Endothelial cell of umbilical vein (primary cell): ENCODE results near the gene LIME1. TPM values are rescaled to one million over a fixed set of nuclear protein-coding genes. Genes with fewer than 3 reads are reported as not detected.

Source experiments
- BruUV-seq: library from RNA; stranded (reverse); fragments of 400-500 nt; replicated peaks from 2 replicates; lab custom pipeline; 2021; lab: Mats Ljungman, UMichigan
- CTCF ChIA-PET: fragments of 300-600, 350-600 bp; sonication (Branson Sonifier 250); formaldehyde crosslinking; loops from one replicate; lab custom pipeline; 2021; ENCODE audit warnings: antibody characterized with exemption, inconsistent platforms; lab: Charles Lee
- POLR2A ChIA-PET: fragments of 300-600, 350-600 bp; sonication (Branson Sonifier 250); formaldehyde crosslinking; loops from one replicate; lab custom pipeline; 2021; ENCODE audit warnings: antibody characterized with exemption, inconsistent platforms; lab: Charles Lee
- DNase-seq: peaks from one replicate; pipeline ENCODE4 v3.0.0-alpha.2; 2011; ENCODE audit warnings: low read depth, low spot score
- FAIRE-seq: peaks from 2 replicates; lab custom pipeline; 2011; peaks lifted over from hg19 to GRCh38; lab: Jason Lieb, UNC
- H2AFZ ChIP-seq: 2 replicates; pipeline ENCODE4 v1.6.0; 2012; ENCODE audit warnings: low read depth, low read length, control low read depth, inconsistent platforms
- H3K27ac ChIP-seq: 2 replicates; pipeline ENCODE4 v1.5.1; 2011; ENCODE audit warnings: low read depth, mild to moderate bottlenecking, control low read depth, low read length, moderate library complexity; ENCODE audit not compliant: insufficient read depth
- H3K27me3 ChIP-seq, 2 experiments: 2 replicates each; pipeline versions ENCODE4 v1.6.0 to v1.6.1; 2011; ENCODE audit warnings: low read length in 2 of 2, mixed read lengths in 1 of 2; ENCODE audit not compliant: control insufficient read depth in 2 of 2, insufficient read depth in 2 of 2
- H3K36me3 ChIP-seq, 2 experiments: 2 replicates in 1 of 2; 3 replicates in 1 of 2; pipeline ENCODE4 v1.5.1; 2011; ENCODE audit warnings: low read length in 2 of 2, mild to moderate bottlenecking in 1 of 2, moderate library complexity in 1 of 2; ENCODE audit not compliant: control insufficient read depth in 2 of 2, insufficient read depth in 2 of 2; ENCODE audit errors: extremely low read depth in 1 of 2
- H3K4me1 ChIP-seq: 3 replicates; pipeline ENCODE4 v1.5.1; 2011; ENCODE audit warnings: mild to moderate bottlenecking, low read length; ENCODE audit not compliant: control insufficient read depth, insufficient read depth; ENCODE audit errors: extremely low read depth
- H3K4me2 ChIP-seq: 2 replicates; pipeline ENCODE4 v1.6.1; 2011; ENCODE audit warnings: low read length, control low read depth, mixed read lengths; ENCODE audit not compliant: insufficient read depth
- H3K4me3 ChIP-seq, 3 experiments: fragments of 200-600 bp in 1 of 3; sonication (generic), shearing (Covaris generic) in 1 of 3; replicated peaks in 1 of 3; 2 replicates each; pipeline ENCODE4 v1.5.1; 2011 to 2016; ENCODE audit warnings: control low read depth in 3 of 3, low read length in 3 of 3, mild to moderate bottlenecking in 2 of 3, inconsistent platforms in 1 of 3, low read depth in 1 of 3, moderate library complexity in 1 of 3; ENCODE audit not compliant: insufficient read depth in 1 of 3
- H3K79me2 ChIP-seq: 2 replicates; pipeline ENCODE4 v1.6.0; 2012; ENCODE audit warnings: low read length, inconsistent platforms; ENCODE audit not compliant: control insufficient read depth, insufficient read depth
- H3K9ac ChIP-seq: replicated peaks from 2 replicates; pipeline ENCODE3; 2011; ENCODE audit warnings: low read length, control low read depth; ENCODE audit not compliant: insufficient read depth; ENCODE audit errors: extremely low read depth
- H3K9me1 ChIP-seq: replicated peaks from 3 replicates; pipeline ENCODE4 v1.6.0; 2011; ENCODE audit warnings: mild to moderate bottlenecking, low read length; ENCODE audit not compliant: control insufficient read depth, insufficient read depth; ENCODE audit errors: extremely low read depth
- H3K9me3 ChIP-seq: replicated peaks from 2 replicates; pipeline ENCODE4 v1.5.1; 2012; ENCODE audit warnings: low read length, inconsistent platforms; ENCODE audit not compliant: control insufficient read depth, insufficient read depth
- H4K20me1 ChIP-seq: replicated peaks from 2 replicates; pipeline ENCODE3; 2011; ENCODE audit warnings: mild to moderate bottlenecking, low read length; ENCODE audit not compliant: control insufficient read depth, insufficient read depth; ENCODE audit errors: extremely low read depth
- EZH2 ChIP-seq: IDR thresholded peaks from 2 replicates; pipeline ENCODE4 v1.6.1; 2012; ENCODE audit warnings: borderline replicate concordance, low read depth, mild to moderate bottlenecking, moderate library complexity, low read length, inconsistent platforms; ENCODE audit not compliant: severe bottlenecking
- FOS ChIP-seq: IDR thresholded peaks from 2 replicates; pipeline ENCODE4 v1.6.1; 2011; ENCODE audit warnings: mild to moderate bottlenecking, low read length, moderate library complexity, borderline replicate concordance; ENCODE audit not compliant: insufficient read depth
- GATA2 ChIP-seq: IDR thresholded peaks from 2 replicates; pipeline ENCODE4 v1.7.0; 2011; ENCODE audit warnings: low read depth, mild to moderate bottlenecking, moderate library complexity, mixed read lengths, low read length; ENCODE audit not compliant: insufficient read length, insufficient read depth
- JUN ChIP-seq: IDR thresholded peaks from 2 replicates; pipeline ENCODE4 v1.6.1; 2011; ENCODE audit warnings: borderline replicate concordance, low read depth; ENCODE audit not compliant: insufficient read length, insufficient read depth
- MYC ChIP-seq: IDR thresholded peaks from one replicate; pipeline ENCODE4 v1.6.1; 2011; ENCODE audit warnings: mild to moderate bottlenecking, low read depth, low read length
- POLR2A ChIP-seq: IDR thresholded peaks from 2 replicates; pipeline ENCODE4 v1.6.1; 2012; ENCODE audit warnings: low read depth, mild to moderate bottlenecking, control low read depth, low read length
- POLR2AphosphoS5 ChIP-seq: IDR thresholded peaks from 2 replicates; pipeline ENCODE4 v1.6.1; 2012; ENCODE audit warnings: low read depth, mild to moderate bottlenecking, control low read depth, low read length, moderate library complexity; ENCODE audit not compliant: insufficient read depth
- dilution Hi-C: fragments of 300-500 bp; cut with MboI; formaldehyde crosslinking; loops from one replicate; pipeline ENCODE4 v1.15.0; 2019; ENCODE audit warnings: low sequenced_read_pairs; ENCODE audit not compliant: extremely low pct_ligation_motif_present
- intact Hi-C: fragments of 100-400 bp; cut with micrococcal nuclease; formaldehyde crosslinking; loops from one replicate; pipeline ENCODE4 v1.10.0; 2022
- polyA plus RNA-seq, 4 experiments: library from polyadenylated mRNA; depleted of rRNA in 3 of 4; stranded (reverse) in 3 of 4; unstranded in 1 of 4; fragments of >200 nt; gene quantifications; 2 replicates each; pipeline versions ENCODE4 v1.2.1 to v1.2.3, GENCODE V29; 2011 to 2012; ENCODE audit warnings: missing spikeins in 1 of 4
- total RNA-seq: library from RNA; stranded (reverse); gene quantifications from 2 replicates; pipeline ENCODE4 v1.2.3, GENCODE V29; 2021
- TF ChIP-seq, protein P1 (sequence below), 2 donors: IDR thresholded peaks; 1 replicate in 1 of 2; 2 replicates in 1 of 2; pipeline ENCODE4 v1.5.1; 2011; ENCODE audit warnings: low read length in 2 of 2, mild to moderate bottlenecking in 2 of 2, moderate library complexity in 2 of 2, control low read depth in 1 of 2, inconsistent platforms in 1 of 2, low read depth in 1 of 2; ENCODE audit not compliant: insufficient read depth in 1 of 2; ENCODE audit errors: extremely low read depth in 1 of 2
- TF ChIP-seq, protein P2 (sequence below): IDR thresholded peaks from 2 replicates; pipeline ENCODE4 v1.6.1; 2011; ENCODE audit not compliant: insufficient read depth, insufficient read length

The LIME1 gene
- total and polyA plus RNA-seq, 2 donors (not counting 3 experiments of a cell fraction or from before 2014, with no cell fraction given) = 10.7 to 12.2 TPM

DNA sequence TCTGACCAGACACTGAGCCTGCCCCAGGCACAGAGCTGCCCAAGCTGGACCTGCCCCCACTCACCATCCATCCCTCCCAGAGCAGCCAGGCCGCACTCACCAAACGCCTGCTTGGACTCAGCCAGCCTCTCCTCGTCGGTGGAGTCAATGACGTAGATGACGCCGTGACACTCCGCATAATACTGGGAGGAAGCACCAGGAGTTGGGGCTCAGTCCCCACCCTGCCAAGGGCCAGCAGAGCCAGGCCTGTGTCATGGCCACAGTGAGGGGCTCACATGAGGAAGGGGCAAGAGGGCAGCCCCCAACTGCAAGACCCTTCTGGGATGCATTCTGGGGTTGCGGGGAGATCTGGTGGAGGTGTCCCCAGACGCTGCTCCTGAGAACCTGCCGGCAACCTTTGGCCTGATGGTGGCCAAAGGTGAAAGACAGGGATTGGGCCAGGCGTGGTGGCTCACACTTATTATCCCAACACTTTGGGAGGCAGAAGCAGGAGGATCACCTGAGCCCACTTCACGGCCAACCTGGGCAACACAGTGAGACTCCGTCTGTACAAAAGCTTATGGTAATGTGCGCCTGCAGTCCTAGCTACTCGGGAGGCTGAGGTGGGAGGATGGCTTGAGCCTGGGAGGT, 34.3 kb upstream of the LIME1 start:
- intact Hi-C loops = no loop called here
- Histone ChIP-seq H3K27ac (no peak overlapping the region), H3K79me2 (peaks cover 16% of the 10 kb centered on the region), H3K4me1 (peaks cover 31% of the 10 kb centered on the region), H3K9me3 (no peaks in the 10 kb centered on the region), H3K4me2 (no peak overlapping the region), H4K20me1 (no peaks in the 10 kb centered on the region), H3K4me3 (no peak overlapping the region), H3K27me3 (no peaks in the 10 kb centered on the region), H2AFZ (no peak overlapping the region), H3K9ac (no peak overlapping the region), H3K36me3 (peaks cover 8 to 17% of the 10 kb centered on the region in 2 experiments), H3K9me1 (no peaks in the 10 kb centered on the region)
- no TSS peak for BruUV-seq
- dilution Hi-C loops = no loop called here
- FAIRE-seq (no peak), DNase-seq (no peak)
- TF ChIP-seq POLR2AphosphoS5 (no peak), JUN (no peak), MYC (no peak), POLR2A (no peak), FOS (no peak), EZH2 (no peak), GATA2 (no peak)
- TF ChIP-seq, protein P1, sequence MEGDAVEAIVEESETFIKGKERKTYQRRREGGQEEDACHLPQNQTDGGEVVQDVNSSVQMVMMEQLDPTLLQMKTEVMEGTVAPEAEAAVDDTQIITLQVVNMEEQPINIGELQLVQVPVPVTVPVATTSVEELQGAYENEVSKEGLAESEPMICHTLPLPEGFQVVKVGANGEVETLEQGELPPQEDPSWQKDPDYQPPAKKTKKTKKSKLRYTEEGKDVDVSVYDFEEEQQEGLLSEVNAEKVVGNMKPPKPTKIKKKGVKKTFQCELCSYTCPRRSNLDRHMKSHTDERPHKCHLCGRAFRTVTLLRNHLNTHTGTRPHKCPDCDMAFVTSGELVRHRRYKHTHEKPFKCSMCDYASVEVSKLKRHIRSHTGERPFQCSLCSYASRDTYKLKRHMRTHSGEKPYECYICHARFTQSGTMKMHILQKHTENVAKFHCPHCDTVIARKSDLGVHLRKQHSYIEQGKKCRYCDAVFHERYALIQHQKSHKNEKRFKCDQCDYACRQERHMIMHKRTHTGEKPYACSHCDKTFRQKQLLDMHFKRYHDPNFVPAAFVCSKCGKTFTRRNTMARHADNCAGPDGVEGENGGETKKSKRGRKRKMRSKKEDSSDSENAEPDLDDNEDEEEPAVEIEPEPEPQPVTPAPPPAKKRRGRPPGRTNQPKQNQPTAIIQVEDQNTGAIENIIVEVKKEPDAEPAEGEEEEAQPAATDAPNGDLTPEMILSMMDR (IDR thresholded peaks at IDR 0.05; ENCODE audit: extremely low read depth in 1 of 2, insufficient read depth in 1 of 2, low read depth in 1 of 2, low read length in 2 of 2) = no peak
- TF ChIP-seq, protein P2, sequence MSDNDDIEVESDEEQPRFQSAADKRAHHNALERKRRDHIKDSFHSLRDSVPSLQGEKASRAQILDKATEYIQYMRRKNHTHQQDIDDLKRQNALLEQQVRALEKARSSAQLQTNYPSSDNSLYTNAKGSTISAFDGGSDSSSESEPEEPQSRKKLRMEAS = no peak
- POLR2A ChIA-PET = interaction anchor here (0.6 kb wide), 1 partner anchor 12 kb away, joined by 3 read pairs; no protein-coding TSS in a partner anchor
- CTCF ChIA-PET = no interaction called here
